Chondrocyte (in vitro differentiated cells): ENCODE measurements around the gene ZFAND3. TPM values are rescaled to one million over a fixed set of nuclear protein-coding genes. Genes with fewer than 3 reads are reported as not detected.

Experiments used
- DNase-seq: peaks from one replicate; pipeline ENCODE4 v3.0.0; 2021; ENCODE audit warnings: mixed read lengths, low spot score
- H3K27ac Mint-ChIP-seq: one replicate; pipeline ENCODE4 v1.8.0; 2021; ENCODE audit warnings: mild to moderate bottlenecking, moderate library complexity, mixed read lengths; ENCODE audit not compliant: unreplicated experiment
- H3K27me3 Mint-ChIP-seq: 2 replicates; pipeline ENCODE4 v1.8.0; 2021; ENCODE audit warnings: low read depth, mixed read lengths
- H3K36me3 Mint-ChIP-seq: 2 replicates; pipeline ENCODE4 v1.8.0; 2021; ENCODE audit warnings: low read depth, mixed read lengths
- H3K4me1 Mint-ChIP-seq: 2 replicates; pipeline ENCODE4 v1.8.0; 2021; ENCODE audit warnings: low read depth, mild to moderate bottlenecking, mixed read lengths
- H3K4me3 Mint-ChIP-seq: one replicate; pipeline ENCODE4 v1.8.0; 2021; ENCODE audit warnings: mild to moderate bottlenecking, moderate library complexity, mixed read lengths; ENCODE audit not compliant: unreplicated experiment
- H3K9me3 Mint-ChIP-seq: 2 replicates; pipeline ENCODE4 v1.8.0; 2021; ENCODE audit warnings: low read depth, mixed read lengths
- CTCF ChIP-seq: fragments of 200-600 bp; sonication (generic); IDR thresholded peaks from 2 replicates; pipeline ENCODE4 v1.5.0; 2021; ENCODE audit warnings: antibody characterized with exemption, mild to moderate bottlenecking, moderate library complexity
- total RNA-seq: library from RNA; stranded (reverse); gene quantifications from 3 replicates; pipeline ENCODE4 v1.2.1, GENCODE V29; 2021

Gene ZFAND3
- total RNA-seq, 1 donor from 2014 or later = 98.5 TPM

GRCh38 chr6:38055203-38055589 is 235.7 kb downstream of the ZFAND3 start:
- H3K4me3 Mint-ChIP-seq = no peak overlapping the region
- no peak for DNase-seq
- H3K4me1 Mint-ChIP-seq = peaks cover 20% of the 10 kb centered on the region
- H3K27me3 Mint-ChIP-seq = no peaks in the 10 kb centered on the region
- no peaks in the 10 kb centered on the region for H3K9me3 Mint-ChIP-seq
- no peaks in the 10 kb centered on the region for H3K36me3 Mint-ChIP-seq
- no peak overlapping the region for H3K27ac Mint-ChIP-seq
- no peak for TF ChIP-seq CTCF

DNA sequence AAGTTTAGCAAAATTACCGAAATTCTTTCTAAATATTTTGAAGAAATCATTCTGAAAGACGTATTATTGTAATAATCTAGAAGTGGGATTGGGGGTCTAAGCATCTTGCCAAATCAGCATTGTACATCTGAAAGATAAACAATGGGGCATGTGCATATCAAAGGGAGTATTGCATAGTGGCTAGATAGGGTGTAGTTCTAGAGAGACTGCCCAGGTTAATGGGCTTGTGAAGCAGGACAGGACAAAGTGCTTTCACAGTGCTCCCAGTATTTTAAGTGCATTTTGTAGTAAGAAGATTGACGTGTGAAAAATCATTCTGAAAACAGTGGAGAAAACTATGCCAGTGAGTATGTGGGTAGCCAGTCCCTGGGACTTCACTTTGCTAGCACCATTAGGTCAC is 236.8 kb downstream of the ZFAND3 start:
- Mint-ChIP-seq H3K4me3 (no peak overlapping the region), H3K27me3 (no peaks in the 10 kb centered on the region)

GRCh38 chr6:38057994-38058393 is 238.5 kb downstream of the ZFAND3 start:
- H3K4me3 Mint-ChIP-seq = no peak overlapping the region
- DNase-seq = no peak
- peaks cover 11% of the 10 kb centered on the region for H3K36me3 Mint-ChIP-seq
- no peaks in the 10 kb centered on the region for H3K9me3 Mint-ChIP-seq
- no peaks in the 10 kb centered on the region for H3K27me3 Mint-ChIP-seq
- TF ChIP-seq CTCF = no peak
- no peak overlapping the region for H3K27ac Mint-ChIP-seq
- peaks cover 17% of the 10 kb centered on the region for H3K4me1 Mint-ChIP-seq

More for the DNA sequence above, 236.8 kb downstream of the ZFAND3 start:
- Mint-ChIP-seq H3K27ac (no peak overlapping the region), H3K4me1 (peaks cover 17% of the 10 kb centered on the region), H3K36me3 (peaks cover under 1% of the 10 kb centered on the region), H3K9me3 (no peaks in the 10 kb centered on the region)
- no peak for DNase-seq
- no peak for TF ChIP-seq CTCF

- Mint-ChIP-seq H3K36me3 (peaks cover 25% of the 10 kb centered on the region), H3K27ac (no peak overlapping the region), H3K4me3 (no peak overlapping the region), H3K4me1 (peaks cover 14% of the 10 kb centered on the region), H3K27me3 (no peaks in the 10 kb centered on the region), H3K9me3 (no peaks in the 10 kb centered on the region)
- no peak for DNase-seq
- no peak for TF ChIP-seq CTCF
Observed at GRCh38 chr6:38062066-38062465, 242.5 kb downstream of the ZFAND3 start.

GRCh38 chr6:38063973-38064372 is 244.4 kb downstream of the ZFAND3 start:
- Mint-ChIP-seq H3K27me3 (no peaks in the 10 kb centered on the region), H3K4me3 (no peak overlapping the region), H3K4me1 (peaks cover 16% of the 10 kb centered on the region), H3K9me3 (no peaks in the 10 kb centered on the region), H3K27ac (no peak overlapping the region), H3K36me3 (peaks cover 25% of the 10 kb centered on the region)
- no peak for DNase-seq
- TF ChIP-seq CTCF = no peak
